ENCODE measurements around the gene CEMP1.
"Not testable (repeated sequence)": the region's sequence is repeated elsewhere in the genome, so short reads cannot be mapped to it uniquely, and the experiment has no call there.

Gene CEMP1

GRCh38 chr16:2551420-2551889, 20.2 kb upstream of the CEMP1 start:
- DNase-seq (ENCODE audit: low read depth) = peak; percentile 58
- TF ChIP-seq CTCF (conservative IDR thresholded peaks at IDR 0.05; ENCODE audit: low read depth, low read length) = peak; percentile 31
- not testable (repeated sequence) for H3K4me3 ChIP-seq (ENCODE audit: low read depth, low read length)

DNA sequence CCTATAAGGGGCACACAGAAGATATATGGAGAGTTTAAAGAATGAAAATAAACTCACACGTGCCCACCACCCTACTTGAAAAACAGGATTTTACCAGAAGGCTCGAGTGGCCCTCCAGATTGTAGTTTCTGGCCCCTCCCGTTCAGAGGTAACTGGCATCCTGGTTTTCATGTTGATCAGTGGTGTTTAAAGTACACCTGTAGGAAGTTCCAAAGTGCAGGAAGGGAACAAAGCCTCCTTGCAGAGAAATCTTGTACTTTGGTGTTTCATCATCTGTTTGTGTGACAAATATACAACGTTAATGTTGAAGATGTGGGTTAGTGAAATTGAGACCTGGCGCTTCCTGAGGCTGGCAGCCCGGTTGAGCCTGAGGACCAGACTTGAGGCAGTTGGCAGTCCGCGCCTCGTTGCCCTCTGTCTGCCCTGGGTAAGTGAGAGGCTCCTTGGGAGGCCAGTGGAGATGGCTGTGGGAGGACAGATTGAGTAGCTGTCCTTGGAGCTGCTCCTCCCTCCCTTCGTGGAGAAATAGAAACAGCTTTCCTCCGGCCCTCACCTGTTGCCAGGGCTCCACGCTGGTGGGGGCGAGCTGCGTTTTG, 19.2 kb upstream of the CEMP1 start:
- not testable (repeated sequence) for DNase-seq (ENCODE audit: low read depth); H3K4me3 ChIP-seq (ENCODE audit: low read depth, low read length)

DNA sequence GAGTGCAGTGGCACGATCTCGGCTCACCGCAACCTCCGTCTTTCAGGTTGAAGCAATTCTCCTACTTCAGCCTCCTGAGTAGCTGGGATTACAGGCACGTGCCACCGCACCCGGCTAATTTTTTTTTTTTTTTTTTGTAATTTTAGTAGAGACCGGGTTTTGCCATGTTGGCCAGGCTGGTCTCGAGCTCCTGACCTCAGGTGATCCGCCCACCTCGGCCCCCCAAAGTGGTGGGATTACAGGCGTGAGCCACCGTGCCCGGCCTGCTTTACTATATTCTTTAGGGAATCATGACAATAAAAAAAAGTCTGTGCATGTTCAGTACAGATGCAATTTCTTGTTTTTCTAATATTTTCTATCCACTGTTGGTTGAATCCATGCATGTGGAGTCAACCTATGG, 12.6 kb upstream of the CEMP1 start:
- DNase-seq (ENCODE audit: low read depth) = not testable (repeated sequence)

GRCh38 chr16:2541409-2541808, 10.2 kb upstream of the CEMP1 start:
- DNase-seq (ENCODE audit: low read depth) = peak; percentile 70
- H3K4me3 ChIP-seq (ENCODE audit: low read depth, low read length) = not testable (repeated sequence)

More for the DNA sequence above, 12.6 kb upstream of the CEMP1 start:
- not testable (repeated sequence) for H3K4me3 ChIP-seq (ENCODE audit: low read depth, low read length)

- H3K4me3 ChIP-seq (ENCODE audit: low read depth, low read length); DNase-seq (ENCODE audit: low read depth): not testable (repeated sequence)
Observed at GRCh38 chr16:2540912-2541311, 9.7 kb upstream of the CEMP1 start.

DNA sequence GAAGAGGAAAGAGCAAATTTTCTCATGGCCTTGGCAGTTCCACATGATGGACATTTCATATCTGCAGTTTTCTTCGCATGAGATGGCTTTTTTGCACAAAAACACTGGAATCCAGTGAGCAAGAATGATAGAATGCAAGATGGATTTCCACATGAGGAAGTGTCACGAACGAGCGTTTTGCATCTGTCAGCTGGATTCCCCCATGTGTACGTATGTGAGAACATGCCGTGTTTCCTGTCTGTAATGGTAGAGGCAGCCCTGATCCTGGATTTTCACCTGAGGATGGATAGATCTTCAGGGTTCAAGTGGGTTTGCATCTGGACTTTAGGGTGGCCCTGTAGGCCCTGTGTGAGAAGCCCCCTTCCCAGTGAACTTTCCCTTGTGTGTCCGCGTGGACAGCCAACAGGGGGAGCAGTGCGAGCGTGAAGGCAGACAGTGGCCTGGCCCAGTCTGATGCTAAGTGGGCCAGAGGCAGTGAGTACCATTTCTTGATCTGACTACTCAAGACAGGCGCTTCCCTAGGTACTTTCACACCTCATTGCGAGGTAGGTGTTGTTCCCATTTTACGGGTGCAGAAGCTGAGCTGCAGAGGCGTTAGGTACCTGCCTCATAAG, 8.7 kb upstream of the CEMP1 start:
- peak; percentile 57 for TF ChIP-seq CTCF (conservative IDR thresholded peaks at IDR 0.05; ENCODE audit: low read depth, low read length)
- peak; percentile 57 for DNase-seq (ENCODE audit: low read depth)
- not testable (repeated sequence) for H3K4me3 ChIP-seq (ENCODE audit: low read depth, low read length)

GRCh38 chr16:2539192-2539844, 8.1 kb upstream of the CEMP1 start:
- not testable (repeated sequence) for H3K4me3 ChIP-seq (ENCODE audit: low read depth, low read length); DNase-seq (ENCODE audit: low read depth)

GRCh38 chr16:2537451-2538379, 6.5 kb upstream of the CEMP1 start, which contains the start of gene PDPK1:
Gene PDPK1, plus strand, starts transcription at chr16:2538021. Its CDS starts 92 bp downstream, at chr16:2538113.
- DNase-seq (ENCODE audit: low read depth) = peak; percentile 96
- TF ChIP-seq CTCF (conservative IDR thresholded peaks at IDR 0.05; ENCODE audit: low read depth, low read length) = no peak
- peak within 1 kb of the TSS; percentile 74 for H3K4me3 ChIP-seq (ENCODE audit: low read depth, low read length)

GRCh38 chr16:2535625-2536013, 4.4 kb upstream of the CEMP1 start:
- no peak for TF ChIP-seq CTCF (conservative IDR thresholded peaks at IDR 0.05; ENCODE audit: low read depth, low read length)
- DNase-seq (ENCODE audit: low read depth) = peak; percentile 76
- no peak overlapping the region for H3K4me3 ChIP-seq (ENCODE audit: low read depth, low read length)

DNA sequence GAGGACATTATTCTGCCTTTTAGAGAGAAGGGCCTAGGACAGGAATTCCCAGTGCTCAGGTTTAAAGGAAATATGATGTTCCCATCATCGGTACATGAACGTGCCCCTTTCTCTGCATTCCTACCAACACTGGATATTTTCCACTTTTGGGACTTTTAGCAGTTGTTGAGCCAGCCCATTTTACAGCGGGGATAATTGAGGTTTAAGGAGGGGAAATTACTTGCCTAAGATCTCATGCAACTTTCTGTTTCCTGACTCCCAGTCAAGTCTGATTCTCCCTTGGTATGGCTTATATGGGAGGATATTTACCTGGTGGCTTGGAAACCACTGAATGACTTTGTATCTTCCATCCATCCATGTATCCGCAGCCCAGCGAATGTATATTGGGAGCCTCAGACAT, 3.1 kb upstream of the CEMP1 start:
- DNase-seq (ENCODE audit: low read depth); H3K4me3 ChIP-seq (ENCODE audit: low read depth, low read length): not testable (repeated sequence)

All from choroid plexus epithelial cell (primary cell).